H1 (cell line): ENCODE measurements around the gene SOX13. TPM values are rescaled to one million over a fixed set of nuclear protein-coding genes. Genes with fewer than 3 reads are reported as not detected.

Source experiments
- CTCF ChIA-PET: fragments of 300-600 bp; sonication (Branson Sonifier 250); formaldehyde crosslinking; loops from one replicate; lab custom pipeline; 2021; ENCODE audit not compliant: partially characterized antibody; lab: Charles Lee
- POLR2A ChIA-PET: fragments of 300-600 bp; sonication (Branson Sonifier 250); formaldehyde crosslinking; loops from one replicate; lab custom pipeline; 2021; ENCODE audit warnings: inconsistent platforms; ENCODE audit not compliant: partially characterized antibody; lab: Charles Lee
- DNase-seq, 2 experiments: peaks; one replicate each; pipeline versions ENCODE4 v3.0.0 to v3.0.0-alpha.2; 2010 to 2022; ENCODE audit warnings: low spot score in 2 of 2, low read depth in 1 of 2, mixed read lengths in 1 of 2
- FAIRE-seq: peaks from 2 replicates; lab custom pipeline; 2011; peaks lifted over from hg19 to GRCh38; lab: Jason Lieb, UNC
- H2AFZ ChIP-seq: 2 replicates; pipeline ENCODE4 v1.8.1; 2012; ENCODE audit warnings: low read length, inconsistent platforms
- H2AK5ac ChIP-seq: 2 replicates; pipeline ENCODE4 v1.6.1; 2013; ENCODE audit warnings: low read depth, low read length
- H2BK120ac ChIP-seq: replicated peaks from 2 replicates; pipeline ENCODE3; 2013; ENCODE audit warnings: low read depth, low read length, inconsistent platforms
- H2BK12ac ChIP-seq: 2 replicates; pipeline ENCODE4 v1.6.1; 2013; ENCODE audit warnings: low read depth, low read length
- H2BK15ac ChIP-seq: 2 replicates; pipeline ENCODE4 v1.6.1; 2013; ENCODE audit warnings: low read length
- H2BK20ac ChIP-seq: 2 replicates; pipeline ENCODE4 v1.6.1; 2013; ENCODE audit warnings: low read length
- H2BK5ac ChIP-seq: 2 replicates; pipeline ENCODE4 v1.6.1; 2013; ENCODE audit warnings: low read depth, low read length
- H3K14ac ChIP-seq: 2 replicates; pipeline ENCODE4 v1.6.1; 2013; ENCODE audit warnings: inconsistent platforms; ENCODE audit not compliant: insufficient read length
- H3K18ac ChIP-seq: 2 replicates; pipeline ENCODE4 v1.6.1; 2013; ENCODE audit warnings: low read length; ENCODE audit errors: extremely low read depth
- H3K23ac ChIP-seq: 2 replicates; pipeline ENCODE4 v1.6.1; 2013; ENCODE audit warnings: inconsistent platforms; ENCODE audit not compliant: insufficient read length
- H3K23me2 ChIP-seq: 2 replicates; pipeline ENCODE4 v1.6.1; 2013; ENCODE audit warnings: low read depth, low read length
- H3K27ac ChIP-seq: 2 replicates; pipeline ENCODE4 v1.6.1; 2011; ENCODE audit warnings: low read depth, low read length, inconsistent platforms
- H3K27me3 ChIP-seq, 4 experiments: replicated peaks in 1 of 4; 1 replicate in 1 of 4; 2 replicates in 3 of 4; pipeline versions ENCODE4 v1.6.1 to v1.8.1; 2011 to 2013; ENCODE audit warnings: low read length in 3 of 4, mild to moderate bottlenecking in 3 of 4, inconsistent platforms in 2 of 4, mixed read lengths in 2 of 4, moderate library complexity in 1 of 4; ENCODE audit not compliant: control insufficient read depth in 3 of 4, insufficient read depth in 3 of 4; ENCODE audit errors: extremely low read depth in 1 of 4
- H3K36me3 ChIP-seq, 4 experiments: 2 replicates each; pipeline versions ENCODE4 v1.6.1 to v1.8.1; 2011 to 2013; ENCODE audit warnings: mild to moderate bottlenecking in 4 of 4, low read length in 3 of 4, moderate library complexity in 2 of 4, control low read depth in 1 of 4, inconsistent platforms in 1 of 4; ENCODE audit not compliant: insufficient read depth in 4 of 4, control insufficient read depth in 2 of 4
- H3K4ac ChIP-seq: replicated peaks from 2 replicates; pipeline ENCODE3; 2013; ENCODE audit warnings: low read length, low read depth, mixed read lengths, inconsistent platforms; ENCODE audit not compliant: insufficient read length
- H3K4me1 ChIP-seq, 4 experiments: replicated peaks in 1 of 4; 1 replicate in 1 of 4; 2 replicates in 3 of 4; pipeline versions ENCODE4 v1.6.1 to v1.8.1; 2011 to 2013; ENCODE audit warnings: low read length in 3 of 4, inconsistent platforms in 2 of 4, mixed read lengths in 1 of 4; ENCODE audit not compliant: insufficient read depth in 4 of 4, control insufficient read depth in 3 of 4
- H3K4me2 ChIP-seq, 2 experiments: 2 replicates each; pipeline versions ENCODE4 v1.6.1 to v1.8.1; 2011 to 2013; ENCODE audit warnings: low read depth in 2 of 2, low read length in 2 of 2, control low read depth in 1 of 2, inconsistent platforms in 1 of 2, mild to moderate bottlenecking in 1 of 2; ENCODE audit not compliant: insufficient read depth in 1 of 2
- H3K4me3 ChIP-seq, 4 experiments: fragments of 200-600, 300-600 bp in 1 of 4; sonication (generic), shearing (Covaris generic), sonication (Bioruptor Twin) in 1 of 4; 2 replicates each; pipeline versions ENCODE4 v1.5.1 to v1.8.1; 2011 to 2016; ENCODE audit warnings: low read length in 4 of 4, low read depth in 3 of 4, control low read depth in 2 of 4, inconsistent platforms in 2 of 4, mild to moderate bottlenecking in 2 of 4, mixed read lengths in 1 of 4, moderate library complexity in 1 of 4; ENCODE audit not compliant: insufficient read depth in 2 of 4; ENCODE audit errors: extremely low read depth in 1 of 4
- H3K56ac ChIP-seq: replicated peaks from 2 replicates; pipeline ENCODE3; 2013; ENCODE audit warnings: low read depth, mild to moderate bottlenecking, mixed read lengths, low read length, inconsistent platforms; ENCODE audit not compliant: insufficient read length
- H3K79me1 ChIP-seq: 2 replicates; pipeline ENCODE4 v1.6.1; 2013; ENCODE audit warnings: low read depth, low read length, control low read depth
- H3K79me2 ChIP-seq, 2 experiments: 2 replicates each; pipeline versions ENCODE4 v1.6.1 to v1.8.1; 2012 to 2013; ENCODE audit warnings: low read length in 2 of 2, mild to moderate bottlenecking in 2 of 2, inconsistent platforms in 1 of 2; ENCODE audit not compliant: insufficient read depth in 2 of 2, control insufficient read depth in 1 of 2
- H3K9ac ChIP-seq, 4 experiments: replicated peaks in 1 of 4; 1 replicate in 1 of 4; 2 replicates in 3 of 4; pipeline versions ENCODE4 v1.6.1 to v1.8.1; 2011 to 2013; ENCODE audit warnings: low read depth in 3 of 4, low read length in 3 of 4, control low read depth in 2 of 4, mild to moderate bottlenecking in 2 of 4, moderate library complexity in 2 of 4, inconsistent platforms in 1 of 4; ENCODE audit errors: extremely low read depth in 1 of 4
- H3K9me3 ChIP-seq, 2 experiments: 2 replicates each; pipeline versions ENCODE4 v1.6.1 to v1.8.1; 2012 to 2013; ENCODE audit warnings: mild to moderate bottlenecking in 2 of 2, moderate library complexity in 2 of 2, control low read depth in 1 of 2, inconsistent platforms in 1 of 2, low read depth in 1 of 2, low read length in 1 of 2, mixed read lengths in 1 of 2; ENCODE audit not compliant: insufficient read depth in 2 of 2
- H4K20me1 ChIP-seq, 2 experiments: replicated peaks in 1 of 2; 2 replicates each; pipeline versions ENCODE3 to v1.8.1; 2011 to 2013; ENCODE audit warnings: inconsistent platforms in 2 of 2, low read length in 2 of 2, mild to moderate bottlenecking in 1 of 2; ENCODE audit not compliant: insufficient read depth in 2 of 2, control insufficient read depth in 1 of 2
- H4K5ac ChIP-seq: 2 replicates; pipeline ENCODE4 v1.6.1; 2013; ENCODE audit warnings: low read length, low read depth, mixed read lengths, inconsistent platforms; ENCODE audit not compliant: insufficient read length
- H4K8ac ChIP-seq: 2 replicates; pipeline ENCODE4 v1.8.0; 2013; ENCODE audit warnings: mild to moderate bottlenecking, moderate library complexity, low read length, inconsistent platforms; ENCODE audit not compliant: insufficient read depth; ENCODE audit errors: extremely low read depth
- H4K91ac ChIP-seq: replicated peaks from 2 replicates; pipeline ENCODE3; 2013; ENCODE audit warnings: low read length, mixed read lengths, inconsistent platforms; ENCODE audit not compliant: insufficient read length
- BRCA1 ChIP-seq: IDR thresholded peaks from 2 replicates; pipeline ENCODE4 v1.6.1; 2012; ENCODE audit warnings: low read depth, low read length, improper control_type of control experiment
- CEBPB ChIP-seq: IDR thresholded peaks from 2 replicates; pipeline ENCODE4 v1.6.1; 2012; ENCODE audit warnings: low read depth, low read length
- CHD2 ChIP-seq: IDR thresholded peaks from 2 replicates; pipeline ENCODE4 v1.6.1; 2012; ENCODE audit warnings: low read length, improper control_type of control experiment
- GABPA ChIP-seq: IDR thresholded peaks from 2 replicates; pipeline ENCODE4 v1.6.1; 2011; ENCODE audit warnings: mild to moderate bottlenecking, low read length, moderate library complexity, borderline replicate concordance; ENCODE audit not compliant: insufficient read depth
- HDAC6 ChIP-seq: IDR thresholded peaks from one replicate; pipeline ENCODE4 v1.7.1; 2012; ENCODE audit warnings: low read depth, mild to moderate bottlenecking, inconsistent platforms, low read length, moderate library complexity
- JUN ChIP-seq: IDR thresholded peaks from 2 replicates; pipeline ENCODE4 v1.6.1; 2011; ENCODE audit warnings: low read depth, mild to moderate bottlenecking, improper control_type of control experiment, low read length
- KDM1A ChIP-seq: fragments of 200-600, 300-600 bp; sonication (generic); IDR thresholded peaks from 2 replicates; pipeline ENCODE4 v1.7.1; 2016; ENCODE audit warnings: mild to moderate bottlenecking, low read length, borderline replicate concordance
- MAFK ChIP-seq: IDR thresholded peaks from 2 replicates; pipeline ENCODE4 v1.6.1; 2012; ENCODE audit warnings: low read depth, mild to moderate bottlenecking, improper control_type of control experiment, low read length
- POLR2A ChIP-seq, 2 experiments: IDR thresholded peaks; 1 replicate in 1 of 2; 2 replicates in 1 of 2; pipeline ENCODE4 v1.6.1; 2011; ENCODE audit warnings: low read depth in 2 of 2, low read length in 2 of 2, mild to moderate bottlenecking in 2 of 2; ENCODE audit errors: control extremely low read depth in 1 of 2
- POLR2AphosphoS5 ChIP-seq: IDR thresholded peaks from 2 replicates; pipeline ENCODE4 v1.6.1; 2011; ENCODE audit warnings: low read depth, low read length
- RAD21 ChIP-seq, 2 experiments: IDR thresholded peaks in 1 of 2; conservative IDR thresholded peaks in 1 of 2; 2 replicates each; pipeline ENCODE4 v1.6.1; 2011; ENCODE audit warnings: low read depth in 2 of 2, low read length in 2 of 2, improper control_type of control experiment in 1 of 2, inconsistent platforms in 1 of 2, mild to moderate bottlenecking in 1 of 2, moderate library complexity in 1 of 2
- RXRA ChIP-seq: IDR thresholded peaks from 2 replicates; pipeline ENCODE4 v1.6.1; 2011; ENCODE audit warnings: low read depth, mild to moderate bottlenecking, low read length, moderate library complexity; ENCODE audit not compliant: insufficient read depth
- SIX5 ChIP-seq: IDR thresholded peaks from 2 replicates; pipeline ENCODE4 v1.6.1; 2011; ENCODE audit warnings: mild to moderate bottlenecking, low read depth, low read length
- SP1 ChIP-seq: IDR thresholded peaks from 2 replicates; pipeline ENCODE4 v1.6.1; 2011; ENCODE audit warnings: low read depth, low read length
- TCF12 ChIP-seq: IDR thresholded peaks from 2 replicates; pipeline ENCODE4 v1.6.1; 2011; ENCODE audit warnings: low read depth, mild to moderate bottlenecking, low read length
- WGBS, 2 experiments: shearing (Covaris generic) in 1 of 2; methylation state at CpG; one replicate each; pipeline versions ENCODE4 v1.1.6 to v1.1.7; 2013 to 2015; ENCODE audit warnings: low lambda C conversion rate in 2 of 2, mixed read lengths in 2 of 2, inconsistent platforms in 1 of 2, low coverage in 1 of 2, missing lambda C conversion rate in 1 of 2; ENCODE audit not compliant: insufficient replicate concordance in 2 of 2, insufficient coverage in 1 of 2, insufficient read length in 1 of 2; ENCODE audit errors: extremely low coverage in 1 of 2, missing lambda C conversion rate in 1 of 2; 5-methylcytosine and 5-hydroxymethylcytosine counted together
- polyA plus RNA-seq, 7 experiments: library from polyadenylated mRNA; depleted of rRNA in 3 of 7; stranded (reverse) in 5 of 7; unstranded in 2 of 7; fragments of >200 nt in 5 of 7; fragments of 200-250 nt in 2 of 7; gene quantifications; 1 replicate in 5 of 7; 2 replicates in 1 of 7; 4 replicates in 1 of 7; pipeline versions ENCODE4 v1.2.1 to v1.2.3, GENCODE V29; 2011 to 2013; ENCODE audit warnings: missing spikeins in 2 of 7, mixed read lengths in 2 of 7
- total RNA-seq: library from RNA; stranded (reverse); fragmentation: NEBNext Ultra II Directional; extraction: Animal tissue kit (Norgen Biotek cat#: 25700); gene quantifications from 2 replicates; pipeline ENCODE4 v1.2.1, GENCODE V29; 2021

The SOX13 gene
- total and polyA plus RNA-seq, 2 of the 8 experiments (the other 6 are each of a cell fraction or from before 2014, with no cell fraction given): 113 to 173 TPM

DNA sequence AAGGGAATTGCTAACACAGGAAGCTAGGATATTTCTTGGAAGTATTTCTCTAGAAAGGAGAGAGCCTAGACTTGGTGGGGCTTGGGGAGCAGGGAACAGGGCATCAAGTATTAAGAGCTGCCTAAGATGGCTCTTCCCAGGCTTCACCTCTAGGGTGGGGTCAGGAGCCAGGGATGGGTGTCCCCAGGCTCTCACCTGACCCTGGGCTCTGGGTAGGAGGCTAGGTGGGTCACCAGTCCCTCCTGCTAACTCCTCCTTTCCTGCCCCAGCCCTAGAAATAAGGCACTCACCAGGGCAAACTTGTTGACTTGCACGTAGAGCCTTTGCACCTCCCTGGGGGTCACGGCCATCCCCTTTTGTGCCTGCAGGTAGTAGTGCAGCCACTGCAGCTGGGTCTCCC is 63.9 kb downstream of the SOX13 start:
- Histone ChIP-seq H3K56ac (no peak overlapping the region), H3K27ac (no peak overlapping the region), H4K5ac (no peak overlapping the region), H3K14ac (no peak overlapping the region), H3K79me2 (no peaks in the 10 kb centered on the region), H3K9ac (no peak overlapping the region), H3K9me3 (no peaks in the 10 kb centered on the region), H3K23me2 (no peaks in the 10 kb centered on the region; the same call in 1 of the 2 replicates), H3K27me3 (no peaks in the 10 kb centered on the region; a peak in 1 of 7 replicates), H4K20me1 (peaks cover 0 to 2% of the 10 kb centered on the region in 2 experiments), H2AFZ (no peak overlapping the region), H4K91ac (no peak overlapping the region), H2BK20ac (no peak overlapping the region), H3K4me2 (no peak overlapping the region), H3K36me3 (no peaks in the 10 kb centered on the region; a peak in 1 of 8 replicates), H3K18ac (no peak overlapping the region), H2BK12ac (no peak overlapping the region), H2BK5ac (no peak overlapping the region), H3K79me1 (no peaks in the 10 kb centered on the region; the same call in 1 of the 2 replicates), H3K4ac (no peak overlapping the region), H2BK15ac (no peak overlapping the region), H2BK120ac (no peak overlapping the region), H2AK5ac (no peak overlapping the region), H3K4me1 (peaks cover 0 to 2% (median under 1%) of the 10 kb centered on the region in 4 experiments; a peak in 2 of 7 replicates), H3K23ac (no peak overlapping the region), H3K4me3 (no peak overlapping the region), H4K8ac (no peak overlapping the region)
- 68% methylated on average over 2 of the region's 2 CpGs; no CpG with 5 or more reads in 1 of the 2 experiments for WGBS, 2 experiments
- FAIRE-seq (no peak), DNase-seq (no peak)
- CTCF ChIA-PET: interaction anchor here (0.6 to 9.8 kb wide), 15 partner anchors 8 to 278 kb away, joined by 3 to 99 read pairs (median 3); partner anchors contain the start of genes ETNK2, GOLT1A and SNRPE
- POLR2A ChIA-PET: interaction anchor here (0.6 to 5.4 kb wide), 13 partner anchors 8 to 275 kb away, joined by 3 to 35 read pairs (median 4); partner anchors contain the start of genes ETNK2 and PLEKHA6
- TF ChIP-seq MAFK: no peak
- TF ChIP-seq GABPA: no peak
- TF ChIP-seq JUN: no peak
- no peak for TF ChIP-seq RXRA
- no peak for TF ChIP-seq HDAC6
- TF ChIP-seq SIX5: no peak
- TF ChIP-seq POLR2AphosphoS5: 0 out of 2 replicates have a peak, but pooled peaks have one; percentile 22
- TF ChIP-seq KDM1A: no peak
- TF ChIP-seq BRCA1: no peak
- no peak for TF ChIP-seq CHD2
- no peak for TF ChIP-seq TCF12
- peak; percentile 35 to 37; a peak in 1 of 3 replicates for TF ChIP-seq POLR2A (IDR thresholded peaks at IDR 0.05; ENCODE audit: control extremely low read depth in 1 of 2, low read depth in 2 of 2, low read length in 2 of 2)
- no peak for TF ChIP-seq SP1
- TF ChIP-seq RAD21 (IDR thresholded peaks at IDR 0.05 in 1 of 2, conservative IDR thresholded peaks at IDR 0.05 in 1 of 2; ENCODE audit: low read depth in 2 of 2, low read length in 2 of 2): peak; percentile 7 to 40; a peak in 3 of 4 replicates
- TF ChIP-seq CEBPB: no peak
